HEK293 (cell line): ENCODE measurements around the gene ADAMTS2.

ENCODE experiments used
- CTCF ChIA-PET: fragments of 350-600 bp; formaldehyde crosslinking; extraction: SDS; loops from one replicate; lab custom pipeline; 2021; ENCODE audit warnings: antibody characterized with exemption; lab: Yijun Ruan, JAX
- POLR2A ChIA-PET: fragments of 300-600 bp; formaldehyde crosslinking; extraction: SDS; loops from one replicate; lab custom pipeline; 2020; ENCODE audit warnings: antibody characterized with exemption, inconsistent platforms; lab: Yijun Ruan, JAX
- H3K27ac ChIP-seq: fragments of 200-500 bp; sonication (Bioruptor generic); 2 replicates; pipeline ENCODE4 v1.5.1; 2014; ENCODE audit warnings: low read depth, low read length, control low read depth, inconsistent platforms; ENCODE audit errors: extremely low read depth
- H3K36me3 ChIP-seq, 2 experiments: fragments of 200-500 bp in 1 of 2; sonication (Bioruptor generic) in 1 of 2; 1 replicate in 1 of 2; 2 replicates in 1 of 2; pipeline ENCODE4 v1.5.1; 2014 to 2017; ENCODE audit warnings: inconsistent platforms in 2 of 2, low read length in 2 of 2; ENCODE audit not compliant: control insufficient read depth in 2 of 2, insufficient read depth in 1 of 2
- H3K4me1 ChIP-seq: fragments of 200-500 bp; sonication (Bioruptor generic); 2 replicates; pipeline ENCODE4 v1.5.1; 2014; ENCODE audit warnings: mild to moderate bottlenecking, low read length, inconsistent platforms; ENCODE audit not compliant: control insufficient read depth, insufficient read depth
- H3K4me3 ChIP-seq: 2 replicates; pipeline ENCODE4 v1.5.1; 2011; ENCODE audit warnings: low read depth, mild to moderate bottlenecking, control low read depth, low read length, moderate library complexity
- H3K9me3 ChIP-seq: fragments of 200-500 bp; sonication (Bioruptor generic); 2 replicates; pipeline ENCODE4 v1.5.1; 2014; ENCODE audit warnings: low read depth, low read length, inconsistent platforms; ENCODE audit not compliant: control insufficient read depth, insufficient read depth
- BCL11B ChIP-seq: fragments of 450-650 bp; formaldehyde crosslinking; IDR thresholded peaks from 2 replicates; pipeline ENCODE4 v1.5.1; 2016; ENCODE audit warnings: low read depth, missing biosample characterization, missing genetic modification characterization
- EGR2 ChIP-seq: fragments of 450-650 bp; formaldehyde crosslinking; IDR thresholded peaks from 2 replicates; pipeline ENCODE4 v1.5.1; 2016; ENCODE audit warnings: low read depth, missing biosample characterization, missing genetic modification characterization
- GLIS1 ChIP-seq: fragments of 450-650 bp; formaldehyde crosslinking; IDR thresholded peaks from 2 replicates; pipeline ENCODE4 v1.5.1; 2016; ENCODE audit warnings: missing biosample characterization, missing genetic modification characterization
- RBAK ChIP-seq: fragments of 450-650 bp; formaldehyde crosslinking; IDR thresholded peaks from 2 replicates; pipeline ENCODE4 v1.5.1; 2016; ENCODE audit warnings: missing biosample characterization, missing genetic modification characterization
- REPIN1 ChIP-seq: fragments of 450-650 bp; formaldehyde crosslinking; IDR thresholded peaks from 2 replicates; pipeline ENCODE4 v1.5.1; 2017; ENCODE audit warnings: missing biosample characterization, missing genetic modification characterization, low read depth
- SP3 ChIP-seq: fragments of 450-650 bp; formaldehyde crosslinking; IDR thresholded peaks from 2 replicates; pipeline ENCODE4 v1.5.1; 2016; ENCODE audit warnings: missing biosample characterization, missing genetic modification characterization
- YY2 ChIP-seq: fragments of 450-650 bp; formaldehyde crosslinking; IDR thresholded peaks from 2 replicates; pipeline ENCODE4 v1.5.1; 2016; ENCODE audit warnings: missing biosample characterization, missing genetic modification characterization
- ZBTB1 ChIP-seq: fragments of 450-650 bp; formaldehyde crosslinking; IDR thresholded peaks from 2 replicates; pipeline ENCODE4 v1.5.1; 2016; ENCODE audit warnings: missing biosample characterization, missing genetic modification characterization
- ZFP69B ChIP-seq: fragments of 450-650 bp; formaldehyde crosslinking; IDR thresholded peaks from 2 replicates; pipeline ENCODE4 v1.5.1; 2016; ENCODE audit warnings: missing biosample characterization, missing genetic modification characterization
- ZNF138 ChIP-seq: fragments of 450-650 bp; formaldehyde crosslinking; IDR thresholded peaks from 2 replicates; pipeline ENCODE4 v1.5.1; 2016; ENCODE audit warnings: missing biosample characterization, missing genetic modification characterization, borderline replicate concordance
- ZNF157 ChIP-seq: fragments of 450-650 bp; formaldehyde crosslinking; IDR thresholded peaks from 2 replicates; pipeline ENCODE4 v1.5.1; 2016; ENCODE audit warnings: missing biosample characterization, missing genetic modification characterization
- ZNF394 ChIP-seq: fragments of 450-650 bp; formaldehyde crosslinking; IDR thresholded peaks from 2 replicates; pipeline ENCODE4 v1.5.1; 2016; ENCODE audit warnings: missing biosample characterization, missing genetic modification characterization, mild to moderate bottlenecking, moderate library complexity, borderline replicate concordance
- ZNF510 ChIP-seq: fragments of 450-650 bp; formaldehyde crosslinking; IDR thresholded peaks from 2 replicates; pipeline ENCODE4 v1.5.1; 2018; ENCODE audit warnings: mild to moderate bottlenecking, missing genetic modification characterization, missing biosample characterization; ENCODE audit not compliant: insufficient replicate concordance
- ZNF521 ChIP-seq: fragments of 450-650 bp; formaldehyde crosslinking; IDR thresholded peaks from 2 replicates; pipeline ENCODE4 v1.5.1; 2017; ENCODE audit warnings: missing biosample characterization, mild to moderate bottlenecking, missing genetic modification characterization
- ZNF548 ChIP-seq: fragments of 450-650 bp; formaldehyde crosslinking; IDR thresholded peaks from 2 replicates; pipeline ENCODE4 v1.5.1; 2016; ENCODE audit warnings: missing biosample characterization, missing genetic modification characterization
- ZNF571 ChIP-seq: fragments of 450-650 bp; formaldehyde crosslinking; IDR thresholded peaks from 2 replicates; pipeline ENCODE4 v1.5.0; 2017; ENCODE audit warnings: missing biosample characterization, missing genetic modification characterization
- ZNF623 ChIP-seq: fragments of 450-650 bp; formaldehyde crosslinking; IDR thresholded peaks from 2 replicates; pipeline ENCODE4 v1.5.1; 2016; ENCODE audit warnings: missing biosample characterization, missing genetic modification characterization
- ZNF664 ChIP-seq: fragments of 450-650 bp; formaldehyde crosslinking; IDR thresholded peaks from 2 replicates; pipeline ENCODE4 v1.5.1; 2016; ENCODE audit warnings: missing biosample characterization, missing genetic modification characterization
- ZNF701 ChIP-seq: fragments of 450-650 bp; formaldehyde crosslinking; IDR thresholded peaks from 2 replicates; pipeline ENCODE4 v1.5.1; 2016; ENCODE audit warnings: missing biosample characterization, missing genetic modification characterization
- ZSCAN16 ChIP-seq: fragments of 450-650 bp; formaldehyde crosslinking; IDR thresholded peaks from 2 replicates; pipeline ENCODE4 v1.5.1; 2016; ENCODE audit warnings: missing biosample characterization, missing genetic modification characterization
- ZSCAN23 ChIP-seq: fragments of 450-650 bp; formaldehyde crosslinking; IDR thresholded peaks from 2 replicates; pipeline ENCODE4 v1.5.1; 2016; ENCODE audit warnings: missing biosample characterization, missing genetic modification characterization
- TF ChIP-seq, protein P1 (sequence below): sonication (generic); formaldehyde crosslinking; IDR thresholded peaks from 2 replicates; pipeline ENCODE4 v1.8.1; 2022; ENCODE audit warnings: mild to moderate bottlenecking, moderate library complexity, missing genetic modification reagents
- TF ChIP-seq, protein P2 (sequence below): fragments of 450-650 bp; formaldehyde crosslinking; IDR thresholded peaks from 2 replicates; pipeline ENCODE4 v1.5.1; 2017; ENCODE audit warnings: missing biosample characterization, missing genetic modification characterization
- TF ChIP-seq, protein P3 (sequence below): fragments of 450-650 bp; formaldehyde crosslinking; IDR thresholded peaks from 2 replicates; pipeline ENCODE4 v1.5.1; 2016; ENCODE audit warnings: missing biosample characterization, missing genetic modification characterization, borderline replicate concordance
- TF ChIP-seq, protein P4 (sequence below): fragments of 450-650 bp; formaldehyde crosslinking; IDR thresholded peaks from 2 replicates; pipeline ENCODE4 v1.5.1; 2016; ENCODE audit warnings: missing biosample characterization, missing genetic modification characterization

The ADAMTS2 gene

DNA sequence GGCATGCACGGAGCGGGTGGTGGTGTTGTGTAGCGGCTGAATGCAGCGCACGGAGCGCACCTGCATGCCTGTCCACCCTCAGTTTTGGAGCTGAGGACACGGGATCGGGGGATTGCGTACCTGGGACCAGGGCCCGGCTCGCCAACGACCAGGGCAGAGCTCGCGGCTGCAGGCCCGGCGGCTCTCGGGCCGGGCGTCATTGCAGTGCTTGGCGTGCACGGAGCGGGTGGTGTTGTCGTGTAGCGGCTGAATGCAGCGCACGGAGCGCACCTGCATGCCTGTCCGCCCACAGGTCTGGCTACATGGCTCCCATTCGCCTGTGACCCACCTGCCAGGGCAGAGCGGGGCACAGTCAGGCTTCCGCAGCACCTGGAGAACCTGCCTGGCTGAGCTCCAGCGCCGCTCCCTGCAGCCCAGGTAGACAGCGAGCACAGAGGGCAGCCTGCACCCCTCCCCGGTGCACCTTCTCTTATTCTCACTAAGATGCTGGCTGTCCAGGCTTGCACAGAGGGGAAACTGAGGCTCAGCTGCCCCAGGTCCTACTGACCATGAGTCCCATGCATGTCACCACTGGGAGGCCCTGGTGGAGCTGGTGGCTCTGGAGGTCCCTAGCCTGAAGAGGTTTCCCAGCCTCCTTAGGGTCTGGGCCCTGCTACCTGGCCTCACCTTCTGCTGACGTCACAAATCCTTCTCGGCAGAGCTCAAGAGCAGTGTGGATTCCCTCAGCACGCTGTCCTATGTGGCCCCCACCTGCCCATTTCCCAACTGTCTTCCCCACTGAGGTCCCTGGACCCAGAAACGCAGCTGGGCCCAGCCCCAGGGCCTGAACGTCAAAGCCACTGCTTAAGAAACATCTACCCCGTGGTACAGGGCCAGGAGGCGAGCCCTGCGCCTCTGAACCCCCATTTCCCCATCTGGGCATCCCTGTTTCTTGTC, 220.1 kb downstream of the ADAMTS2 start:
- H3K9me3 ChIP-seq, result no peaks in the 10 kb centered on the region
- POLR2A ChIA-PET, result no interaction called here

DNA sequence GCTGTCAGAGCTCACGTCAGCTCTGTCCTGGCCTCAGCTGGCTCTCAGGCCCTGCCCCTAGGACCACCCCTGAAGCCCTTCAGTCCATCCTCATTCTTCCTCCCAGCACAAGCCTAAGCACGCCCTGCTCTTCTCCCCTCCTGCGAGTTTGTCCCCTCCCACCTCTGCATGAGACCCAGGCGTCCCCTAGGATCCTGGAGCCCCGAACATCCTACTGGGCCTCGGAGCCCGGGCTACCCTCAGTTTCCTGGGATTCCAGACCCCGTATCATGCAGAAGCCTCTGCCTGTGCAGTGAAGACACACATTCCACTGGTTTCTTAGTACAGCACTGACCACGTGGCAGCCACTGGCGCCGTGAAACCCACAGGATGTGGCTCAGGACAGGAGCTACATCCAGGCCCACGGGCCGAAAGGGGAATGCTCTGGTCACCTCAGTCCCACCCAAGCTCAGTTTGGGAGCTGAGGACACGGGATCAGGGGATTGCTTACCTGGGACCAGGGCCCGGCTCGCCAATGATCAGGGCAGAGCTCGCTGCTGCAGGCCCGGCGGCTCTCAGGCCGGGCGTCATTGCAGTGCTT, 220.9 kb downstream of the ADAMTS2 start:
- Histone ChIP-seq H3K4me1 (no peaks in the 10 kb centered on the region), H3K36me3 (no peaks in the 10 kb centered on the region), H3K4me3 (no peak overlapping the region), H3K9me3 (no peaks in the 10 kb centered on the region)
- POLR2A ChIA-PET, result no interaction called here
- no peak for TF ChIP-seq EGR2
- TF ChIP-seq ZSCAN23, result no peak
- TF ChIP-seq BCL11B (tag by site-specific recombination), result no peak
- no peak for TF ChIP-seq YY2 (tag by site-specific recombination)
- no peak for TF ChIP-seq ZNF521 (tag by site-specific recombination)
- TF ChIP-seq ZNF623 (tag by site-specific recombination), result no peak
- TF ChIP-seq, all 188 proteins: peak for 0
- H3K27ac ChIP-seq, result no peak overlapping the region
- CTCF ChIA-PET, result no interaction called here

More for the DNA sequence above, 220.1 kb downstream of the ADAMTS2 start:
- Histone ChIP-seq H3K27ac (no peak overlapping the region), H3K4me3 (no peak overlapping the region), H3K36me3 (no peaks in the 10 kb centered on the region), H3K4me1 (no peaks in the 10 kb centered on the region)
- TF ChIP-seq ZNF521 (tag by site-specific recombination) (no peak), ZNF571 (tag by site-specific recombination) (no peak), ZSCAN16 (tag by site-specific recombination) (no peak), ZNF510 (tag by site-specific recombination) (no peak), REPIN1 (tag by site-specific recombination) (no peak), ZNF548 (tag by site-specific recombination) (no peak), ZNF157 (no peak), ZNF701 (no peak), RBAK (no peak)
- TF ChIP-seq, protein P1, sequence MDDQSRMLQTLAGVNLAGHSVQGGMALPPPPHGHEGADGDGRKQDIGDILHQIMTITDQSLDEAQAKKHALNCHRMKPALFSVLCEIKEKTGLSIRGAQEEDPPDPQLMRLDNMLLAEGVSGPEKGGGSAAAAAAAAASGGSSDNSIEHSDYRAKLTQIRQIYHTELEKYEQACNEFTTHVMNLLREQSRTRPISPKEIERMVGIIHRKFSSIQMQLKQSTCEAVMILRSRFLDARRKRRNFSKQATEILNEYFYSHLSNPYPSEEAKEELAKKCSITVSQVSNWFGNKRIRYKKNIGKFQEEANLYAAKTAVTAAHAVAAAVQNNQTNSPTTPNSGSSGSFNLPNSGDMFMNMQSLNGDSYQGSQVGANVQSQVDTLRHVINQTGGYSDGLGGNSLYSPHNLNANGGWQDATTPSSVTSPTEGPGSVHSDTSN (CRISPR knock-in tag), result no peak
- CTCF ChIA-PET, result no interaction called here

DNA sequence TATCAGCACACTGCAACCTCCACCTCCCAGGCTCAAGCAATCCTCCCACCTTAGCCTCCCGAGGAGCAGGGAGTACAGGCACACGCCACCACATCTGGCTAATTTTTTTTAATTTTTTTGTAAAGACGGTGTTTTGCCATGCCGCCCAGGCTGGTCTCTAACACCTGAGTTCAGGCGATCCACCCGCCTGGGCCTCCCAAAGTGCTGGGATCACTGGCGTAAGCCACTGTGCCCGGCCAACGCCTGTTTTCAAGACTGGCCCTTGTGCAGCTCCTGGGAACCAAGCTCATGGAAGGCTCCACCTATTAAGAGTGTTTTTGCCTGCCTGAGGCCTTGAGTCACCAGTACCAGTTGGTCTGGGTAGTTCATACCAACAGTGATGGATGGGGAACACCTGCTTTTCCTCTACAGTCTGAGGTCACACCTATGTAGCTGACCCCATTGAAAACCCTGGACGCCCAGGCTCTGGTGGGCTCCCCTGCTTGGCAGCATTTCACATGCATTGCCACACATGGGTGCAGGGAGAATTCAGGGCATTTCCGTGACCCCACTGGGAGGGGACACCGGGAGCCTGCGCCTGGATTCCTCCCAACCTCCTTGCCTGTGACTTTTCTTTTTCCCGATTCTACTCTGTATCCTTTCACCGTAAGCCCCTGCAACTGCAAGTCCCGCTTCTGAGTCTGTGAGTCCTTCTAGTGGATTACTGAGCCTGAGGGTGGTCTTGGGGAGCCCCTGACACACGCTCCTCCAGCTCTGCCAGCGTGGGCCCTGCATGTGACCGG, 221.6 kb downstream of the ADAMTS2 start:
- POLR2A ChIA-PET, result no interaction called here
- no peak for TF ChIP-seq ZNF394 (tag by site-specific recombination)
- TF ChIP-seq GLIS1 (tag by site-specific recombination), result no peak
- TF ChIP-seq, protein P2, sequence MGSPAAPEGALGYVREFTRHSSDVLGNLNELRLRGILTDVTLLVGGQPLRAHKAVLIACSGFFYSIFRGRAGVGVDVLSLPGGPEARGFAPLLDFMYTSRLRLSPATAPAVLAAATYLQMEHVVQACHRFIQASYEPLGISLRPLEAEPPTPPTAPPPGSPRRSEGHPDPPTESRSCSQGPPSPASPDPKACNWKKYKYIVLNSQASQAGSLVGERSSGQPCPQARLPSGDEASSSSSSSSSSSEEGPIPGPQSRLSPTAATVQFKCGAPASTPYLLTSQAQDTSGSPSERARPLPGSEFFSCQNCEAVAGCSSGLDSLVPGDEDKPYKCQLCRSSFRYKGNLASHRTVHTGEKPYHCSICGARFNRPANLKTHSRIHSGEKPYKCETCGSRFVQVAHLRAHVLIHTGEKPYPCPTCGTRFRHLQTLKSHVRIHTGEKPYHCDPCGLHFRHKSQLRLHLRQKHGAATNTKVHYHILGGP (tag by site-specific recombination), result no peak
- TF ChIP-seq ZNF664 (tag by site-specific recombination), result no peak
- TF ChIP-seq, protein P3, sequence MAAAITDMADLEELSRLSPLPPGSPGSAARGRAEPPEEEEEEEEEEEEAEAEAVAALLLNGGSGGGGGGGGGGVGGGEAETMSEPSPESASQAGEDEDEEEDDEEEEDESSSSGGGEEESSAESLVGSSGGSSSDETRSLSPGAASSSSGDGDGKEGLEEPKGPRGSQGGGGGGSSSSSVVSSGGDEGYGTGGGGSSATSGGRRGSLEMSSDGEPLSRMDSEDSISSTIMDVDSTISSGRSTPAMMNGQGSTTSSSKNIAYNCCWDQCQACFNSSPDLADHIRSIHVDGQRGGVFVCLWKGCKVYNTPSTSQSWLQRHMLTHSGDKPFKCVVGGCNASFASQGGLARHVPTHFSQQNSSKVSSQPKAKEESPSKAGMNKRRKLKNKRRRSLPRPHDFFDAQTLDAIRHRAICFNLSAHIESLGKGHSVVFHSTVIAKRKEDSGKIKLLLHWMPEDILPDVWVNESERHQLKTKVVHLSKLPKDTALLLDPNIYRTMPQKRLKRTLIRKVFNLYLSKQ, result no peak
- no peak for TF ChIP-seq SP3 (tag by site-specific recombination)
- no peak for TF ChIP-seq ZNF138
- TF ChIP-seq ZFP69B (tag by site-specific recombination), result no peak
- TF ChIP-seq, protein P4, sequence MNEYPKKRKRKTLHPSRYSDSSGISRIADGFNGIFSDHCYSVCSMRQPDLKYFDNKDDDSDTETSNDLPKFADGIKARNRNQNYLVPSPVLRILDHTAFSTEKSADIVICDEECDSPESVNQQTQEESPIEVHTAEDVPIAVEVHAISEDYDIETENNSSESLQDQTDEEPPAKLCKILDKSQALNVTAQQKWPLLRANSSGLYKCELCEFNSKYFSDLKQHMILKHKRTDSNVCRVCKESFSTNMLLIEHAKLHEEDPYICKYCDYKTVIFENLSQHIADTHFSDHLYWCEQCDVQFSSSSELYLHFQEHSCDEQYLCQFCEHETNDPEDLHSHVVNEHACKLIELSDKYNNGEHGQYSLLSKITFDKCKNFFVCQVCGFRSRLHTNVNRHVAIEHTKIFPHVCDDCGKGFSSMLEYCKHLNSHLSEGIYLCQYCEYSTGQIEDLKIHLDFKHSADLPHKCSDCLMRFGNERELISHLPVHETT (tag by site-specific recombination), result no peak
- no peak for TF ChIP-seq ZBTB1

More for the DNA sequence above, 221.6 kb downstream of the ADAMTS2 start:
- CTCF ChIA-PET, result interaction anchor here (0.6 to 0.7 kb wide), 2 partner anchors 18 to 926 kb away, joined by 3 read pairs; no protein-coding TSS in a partner anchor
- Histone ChIP-seq H3K4me1 (no peaks in the 10 kb centered on the region), H3K4me3 (no peak overlapping the region), H3K27ac (no peak overlapping the region), H3K36me3 (no peaks in the 10 kb centered on the region), H3K9me3 (no peaks in the 10 kb centered on the region)
